H1 (cell line): ENCODE results near the gene SCN4A. TPM values are rescaled to one million over a fixed set of nuclear protein-coding genes. Genes with fewer than 3 reads are reported as not detected.

ENCODE experiments used
- HDAC2 ChIP-seq, 2 experiments: fragments of 300-600 bp in 1 of 2; sonication (generic) in 1 of 2; IDR thresholded peaks; 2 replicates each; pipeline ENCODE4 v1.6.1; 2011 to 2012; ENCODE audit warnings: low read depth in 2 of 2, low read length in 2 of 2, mild to moderate bottlenecking in 2 of 2, moderate library complexity in 2 of 2, borderline replicate concordance in 1 of 2, inconsistent platforms in 1 of 2
- TAF1 ChIP-seq: IDR thresholded peaks from 2 replicates; pipeline ENCODE4 v1.6.1; 2011; ENCODE audit warnings: mild to moderate bottlenecking, low read depth, low read length
- TEAD4 ChIP-seq: IDR thresholded peaks from 2 replicates; pipeline ENCODE4 v1.6.1; 2012; ENCODE audit warnings: low read depth, low read length, inconsistent platforms, mixed read lengths
- polyA plus RNA-seq, 7 experiments: library from polyadenylated mRNA; depleted of rRNA in 3 of 7; stranded (reverse) in 5 of 7; unstranded in 2 of 7; fragments of >200 nt in 5 of 7; fragments of 200-250 nt in 2 of 7; gene quantifications; 1 replicate in 5 of 7; 2 replicates in 1 of 7; 4 replicates in 1 of 7; pipeline versions ENCODE4 v1.2.1 to v1.2.3, GENCODE V29; 2011 to 2013; ENCODE audit warnings: missing spikeins in 2 of 7, mixed read lengths in 2 of 7
- total RNA-seq: library from RNA; stranded (reverse); fragmentation: NEBNext Ultra II Directional; extraction: Animal tissue kit (Norgen Biotek cat#: 25700); gene quantifications from 2 replicates; pipeline ENCODE4 v1.2.1, GENCODE V29; 2021

SCN4A gene
- total and polyA plus RNA-seq, 2 of the 8 experiments (the other 6 are each of a cell fraction or from before 2014, with no cell fraction given) = 5.0 to 8.5 TPM

DNA sequence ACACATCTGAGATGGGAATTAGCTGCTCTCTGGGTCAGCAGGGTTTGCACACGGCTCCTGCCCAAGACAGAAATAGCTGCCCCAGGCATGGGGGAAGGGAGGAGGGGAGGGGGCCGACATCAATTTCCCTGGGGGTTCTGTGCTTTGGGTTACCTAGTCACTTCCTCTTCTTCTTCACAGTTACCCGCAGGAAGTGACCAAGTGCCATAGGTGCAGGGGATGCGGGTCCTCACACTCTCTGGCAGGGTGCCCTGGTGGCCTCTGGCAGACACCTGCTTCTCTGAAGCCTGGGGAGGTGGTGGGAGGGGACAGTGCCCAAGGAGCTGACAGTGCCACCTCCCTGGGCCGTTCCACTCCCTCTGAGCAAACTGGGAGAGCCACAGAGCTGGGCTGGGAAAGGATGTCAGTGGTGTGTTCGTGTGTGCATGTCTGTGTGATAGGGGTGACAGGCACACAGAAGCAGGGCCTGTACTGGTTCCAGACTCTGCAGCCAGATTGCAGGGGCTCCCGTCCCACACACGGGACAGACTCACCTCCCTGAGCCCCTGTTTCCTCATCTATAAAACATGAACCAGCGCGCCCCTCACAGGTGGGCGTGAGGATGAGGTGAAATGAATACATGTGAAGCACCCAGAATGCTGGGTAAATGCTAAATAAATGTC, 18.2 kb downstream of the SCN4A start (continued):
- TF ChIP-seq TEAD4 (no peak), TAF1 (no peak), HDAC2 (IDR thresholded peaks at IDR 0.05; ENCODE audit: borderline replicate concordance in 1 of 2, low read depth in 2 of 2, low read length in 2 of 2) (no peak)
